ENCODE measurements around the gene SMTNL2. TPM values are rescaled to one million over a fixed set of nuclear protein-coding genes. Genes with fewer than 3 reads are reported as not detected.
A peak's percentile ranks its signal among the peaks of the same experiment; 100 is the strongest.

Gene SMTNL2
- polyA plus RNA-seq (ENCODE audit: insufficient read length), result 139 TPM

GRCh38 chr17:4584101-4584916 is at the start of gene SMTNL2:
Gene SMTNL2, plus strand, starts transcription at chr17:4584529. Its CDS starts 77 bp downstream, at chr17:4584606.
- DNase-seq, result peak; percentile 63

- no peak for DNase-seq
Observed at GRCh38 chr17:4534928-4535666, 49.2 kb upstream of the SMTNL2 start.

- no peak for DNase-seq
Observed at GRCh38 chr17:4535667-4536258, 48.6 kb upstream of the SMTNL2 start.

- no peak for DNase-seq
Observed at GRCh38 chr17:4536259-4536741, 48.0 kb upstream of the SMTNL2 start.

DNA sequence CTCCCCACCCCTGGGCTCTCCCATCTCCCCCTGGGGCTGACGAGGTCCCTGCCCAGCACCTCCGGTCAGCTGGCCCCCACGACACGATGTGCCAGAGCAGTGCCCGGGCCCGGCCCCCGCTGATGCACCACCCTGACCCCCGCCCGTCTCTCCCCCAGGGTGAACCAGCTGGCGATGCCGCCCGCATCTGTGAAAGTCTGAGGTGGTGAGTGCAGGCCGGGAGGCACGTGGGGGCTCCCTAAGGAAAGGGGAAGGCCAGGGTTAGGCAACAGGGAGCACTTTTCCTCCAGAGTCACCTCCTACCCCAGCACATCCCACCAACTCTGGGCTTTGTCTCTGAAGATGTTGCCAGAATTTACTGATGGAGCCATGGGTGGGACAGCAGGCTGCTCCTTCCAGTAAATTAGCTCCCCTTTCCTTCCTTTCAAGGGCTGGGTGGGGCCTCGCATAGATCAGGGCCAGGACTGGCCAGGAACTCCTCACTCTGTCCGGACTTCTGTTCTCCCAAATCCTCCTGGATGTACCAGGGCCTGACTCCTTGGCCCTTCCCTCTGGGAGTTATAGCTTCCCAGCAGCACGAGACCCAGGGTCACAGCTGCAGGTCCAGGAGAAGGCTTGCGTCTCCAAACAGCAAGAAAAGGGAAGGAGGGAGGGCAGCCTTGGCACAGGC is 47.5 kb upstream of the SMTNL2 start:
- DNase-seq, result no peak

DNA sequence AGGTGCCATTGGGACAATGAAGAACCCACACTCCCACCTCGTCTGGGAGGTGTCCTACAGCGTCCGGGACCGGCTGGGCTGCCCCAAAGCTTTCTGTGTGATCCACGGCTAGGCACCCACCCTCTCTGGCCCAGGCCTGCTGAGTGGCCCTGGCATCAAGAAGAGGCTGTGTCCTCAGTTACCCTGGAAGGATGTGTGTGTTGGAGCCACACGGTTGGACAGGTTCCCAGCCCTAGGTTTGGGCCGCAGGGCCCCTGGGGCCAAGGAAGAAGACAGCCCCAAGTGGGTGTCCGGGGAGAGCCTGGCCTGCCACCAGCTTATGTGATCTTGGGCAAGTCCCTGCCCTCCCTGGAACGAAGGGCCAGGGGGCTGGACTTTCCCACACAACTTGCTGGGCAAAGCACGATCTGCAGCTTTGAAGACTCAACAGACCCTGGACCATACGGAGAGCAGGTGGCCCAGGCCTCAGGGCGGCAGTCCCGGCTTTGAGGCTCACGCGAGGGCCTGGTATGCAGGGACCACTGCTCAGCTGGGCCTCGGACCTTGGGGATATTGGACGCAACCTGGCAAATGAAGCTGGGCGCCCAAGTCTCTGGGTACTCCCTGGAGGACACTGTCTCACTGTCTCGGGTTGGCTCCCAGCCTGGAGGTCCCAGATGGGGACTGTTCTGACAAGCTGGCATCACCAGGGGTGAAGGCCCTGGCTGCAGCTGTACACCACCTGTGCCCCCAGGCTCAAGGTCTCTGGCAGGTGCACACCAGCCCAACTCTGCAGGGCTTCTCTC is 46.7 kb upstream of the SMTNL2 start:
- no peak for DNase-seq

- DNase-seq, result no peak
Observed at GRCh38 chr17:4538236-4539002, 45.9 kb upstream of the SMTNL2 start.

DNA sequence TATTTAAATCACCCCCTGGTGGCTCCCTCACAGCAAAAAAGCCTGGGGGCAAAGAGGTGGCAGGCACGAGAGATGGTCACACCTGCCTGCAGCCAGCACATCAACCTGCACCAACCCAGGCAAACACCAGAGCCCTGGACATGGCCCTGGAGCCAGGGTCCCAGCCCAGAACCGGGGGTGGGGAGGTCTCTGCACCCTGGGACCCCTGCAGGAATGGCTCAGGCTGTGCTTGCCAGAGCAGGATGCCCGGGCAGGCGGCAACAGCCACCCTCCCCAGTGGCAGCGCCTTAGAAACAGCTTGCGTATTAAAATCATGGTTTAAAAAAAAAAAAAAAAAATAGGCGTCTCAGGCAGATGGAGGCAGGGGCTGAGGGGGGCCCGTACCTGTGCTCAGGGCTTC is 45.3 kb upstream of the SMTNL2 start:
- no peak for DNase-seq

GRCh38 chr17:4539576-4540223 is 44.6 kb upstream of the SMTNL2 start:
- DNase-seq, result no peak

DNA sequence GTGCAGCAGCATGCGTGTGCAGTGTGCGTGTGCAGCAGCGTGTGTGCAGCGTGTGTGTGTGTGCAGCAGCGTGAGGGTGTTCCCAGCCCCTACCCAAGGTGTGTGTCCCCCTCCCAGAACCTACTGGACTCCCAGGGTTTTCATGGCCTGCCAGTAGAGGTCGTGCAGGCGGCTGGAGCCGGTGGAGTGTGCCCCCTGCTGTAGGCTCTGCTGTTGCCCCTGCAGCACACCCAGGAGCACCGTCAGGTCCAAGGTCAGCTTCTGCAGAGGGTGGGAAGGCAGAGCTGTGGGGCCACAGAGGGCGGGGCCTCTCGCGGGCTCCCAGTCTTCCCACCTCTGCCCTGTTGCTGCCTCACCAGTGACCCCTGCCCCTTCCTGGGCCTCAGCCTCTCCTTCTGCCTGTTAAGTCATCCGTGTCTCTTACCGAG is 44.1 kb upstream of the SMTNL2 start:
- DNase-seq, result no peak

- no peak for DNase-seq
Observed at GRCh38 chr17:4540687-4541327, 43.5 kb upstream of the SMTNL2 start.

GRCh38 chr17:4541328-4542002 is 42.9 kb upstream of the SMTNL2 start:
- no peak for DNase-seq

GRCh38 chr17:4542003-4542725 is 42.2 kb upstream of the SMTNL2 start:
- DNase-seq, result no peak

DNA sequence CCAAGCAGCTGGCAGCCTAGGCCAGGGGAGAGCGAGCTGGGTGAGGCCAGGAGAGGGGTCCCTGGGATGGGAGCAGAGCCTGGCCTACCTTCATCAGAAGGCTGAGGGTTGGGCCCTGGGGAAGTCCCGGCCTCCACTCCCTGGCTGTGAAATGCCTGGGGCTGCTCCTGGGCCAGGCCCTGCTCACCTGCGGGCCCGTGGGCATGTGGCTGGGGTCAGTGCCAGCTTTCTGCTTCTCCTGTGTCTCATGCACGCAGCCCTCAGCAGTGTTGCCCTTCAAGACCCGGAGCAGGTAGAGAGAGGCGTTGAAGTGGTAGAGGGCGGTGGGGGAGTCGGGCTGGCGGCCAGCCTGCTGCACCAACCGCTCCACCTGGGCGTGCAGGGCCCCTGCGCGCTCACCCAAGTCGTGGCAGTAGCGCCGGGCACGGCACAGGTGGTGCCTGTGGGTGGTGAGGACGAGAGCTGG is 41.6 kb upstream of the SMTNL2 start:
- no peak for DNase-seq

GRCh38 chr17:4543557-4544026 is 40.7 kb upstream of the SMTNL2 start:
- no peak for DNase-seq

DNA sequence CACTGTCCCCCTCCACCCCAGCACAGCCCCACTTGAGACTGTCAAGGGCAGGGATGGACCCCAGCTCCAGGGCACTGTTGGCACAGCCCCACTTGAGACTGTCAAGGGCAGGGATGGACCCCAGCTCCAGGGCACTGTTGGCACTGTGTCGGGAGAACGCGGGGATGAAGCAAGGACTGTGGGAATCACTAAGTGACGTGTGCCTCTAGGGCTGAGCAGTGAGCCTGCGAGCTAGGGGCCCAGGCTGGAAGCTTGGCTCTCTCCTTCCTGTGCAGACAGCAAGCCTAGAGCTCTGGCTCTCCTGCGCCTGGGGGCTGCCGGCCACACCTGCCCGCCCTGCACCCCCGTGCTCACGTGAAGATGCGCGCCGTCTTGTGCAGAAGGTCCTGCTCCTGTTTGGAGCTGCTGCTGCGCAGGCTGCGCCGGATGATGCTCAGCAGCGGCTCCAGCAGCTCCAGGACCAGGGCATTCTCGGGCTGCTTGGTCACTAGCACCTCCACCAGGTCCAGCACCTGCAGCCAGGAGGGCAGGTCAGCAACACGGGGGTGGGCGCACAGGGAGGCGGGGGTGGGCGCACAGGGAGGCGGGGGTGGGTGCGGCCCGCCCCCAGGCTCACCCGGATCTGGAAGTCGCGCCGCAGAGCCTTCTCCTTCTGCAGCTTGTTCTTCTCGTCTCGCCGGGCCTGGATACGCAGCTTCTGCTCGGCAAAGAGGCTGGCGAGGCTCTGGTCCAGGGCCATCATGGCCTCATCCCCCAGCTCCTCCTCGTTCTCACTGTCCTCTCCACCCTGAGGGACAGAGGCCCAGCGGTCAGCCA is 40.0 kb upstream of the SMTNL2 start:
- no peak for DNase-seq

DNA sequence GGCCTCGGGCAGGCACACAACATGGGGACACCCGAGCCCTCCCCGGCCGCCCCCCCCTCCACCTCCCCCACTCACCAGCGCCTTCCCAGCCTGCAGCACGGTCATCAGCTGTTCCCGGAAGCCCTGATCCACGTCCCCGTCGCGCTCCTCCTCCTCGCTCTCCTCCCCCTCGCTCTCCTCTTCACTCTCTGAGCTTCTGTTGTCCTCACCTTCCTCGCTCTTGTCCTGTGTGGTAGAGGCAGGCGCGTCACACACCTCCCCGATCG is 39.4 kb upstream of the SMTNL2 start:
- no peak for DNase-seq
